ENCODE data around the gene FXYD6.

The FXYD6 gene

DNA sequence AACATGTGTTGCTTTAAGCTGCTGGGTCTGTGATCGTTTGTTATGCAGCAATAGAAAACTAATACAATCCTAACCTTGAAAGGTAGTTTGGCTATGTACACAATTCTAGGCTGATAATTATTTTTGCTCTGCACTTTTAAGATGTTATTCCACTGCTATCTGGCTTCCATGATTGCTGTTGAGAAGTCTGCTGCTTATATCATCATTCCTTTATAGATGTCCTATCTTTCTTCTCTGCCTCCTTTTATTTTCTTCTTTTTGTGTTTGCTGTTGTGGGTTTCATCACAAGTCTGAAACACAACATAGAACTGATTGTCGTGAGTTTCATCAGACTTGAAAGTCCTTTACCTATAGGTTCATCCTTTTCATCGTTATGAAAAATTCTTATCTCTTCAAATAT is 24.1 kb downstream of the FXYD6 start:
- no peak overlapping the region for H3K4me2 ChIP-seq (ENCODE audit: low read depth, low read length)
- no peak overlapping the region for H3K9ac ChIP-seq (ENCODE audit: low read length)

DNA sequence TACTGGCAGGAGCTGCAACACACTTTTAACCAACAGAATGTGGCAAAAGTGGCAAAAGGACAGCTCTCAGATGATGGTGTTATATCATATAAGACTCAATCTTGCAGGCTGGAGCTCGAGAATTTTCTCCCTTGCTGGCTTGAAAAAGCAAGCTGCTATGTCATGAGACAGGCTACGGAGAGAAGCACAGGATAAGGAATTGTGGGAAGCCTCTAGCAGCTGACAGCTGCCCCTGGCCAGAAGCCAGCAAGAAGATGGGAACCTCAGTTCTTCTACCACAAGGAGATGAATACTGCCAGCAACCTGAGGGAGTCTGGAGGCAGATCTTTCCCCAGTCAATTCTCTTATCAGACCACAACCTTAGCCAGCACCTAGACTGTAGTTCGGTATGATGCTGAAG is 24.6 kb downstream of the FXYD6 start:
- no peaks in the 10 kb centered on the region for H3K36me3 ChIP-seq (replicated peaks; ENCODE audit: insufficient read depth, low read length)

More for the DNA sequence above, 24.1 kb downstream of the FXYD6 start:
- no peak for DNase-seq
- H3K9me2 ChIP-seq (replicated peaks; ENCODE audit: insufficient read depth, low read length) = no peaks in the 10 kb centered on the region
- H3K4me3 ChIP-seq (ENCODE audit: low read length) = no peak overlapping the region
- no peaks in the 10 kb centered on the region for H3K36me3 ChIP-seq (replicated peaks; ENCODE audit: insufficient read depth, low read length)
- TF ChIP-seq CTCF (IDR thresholded peaks at IDR 0.05; ENCODE audit: low read length) = no peak
- TF ChIP-seq EZH2 (optimal IDR thresholded peaks at IDR 0.05; ENCODE audit: low read depth, low read length) = no peak
- TF ChIP-seq EZH2phosphoT487 (IDR thresholded peaks at IDR 0.05; ENCODE audit: low read length) = no peak
- no peaks in the 10 kb centered on the region for H3F3A ChIP-seq (ENCODE audit: insufficient read depth, low read length)
- H3K27me3 ChIP-seq (replicated peaks; ENCODE audit: insufficient read depth, low read length) = no peaks in the 10 kb centered on the region; the same call in 1 of the 2 replicates
- no peak overlapping the region for H3K27ac ChIP-seq (ENCODE audit: low read length)
- no peaks in the 10 kb centered on the region for H4K20me1 ChIP-seq (ENCODE audit: insufficient read depth, low read length)
- H3K79me2 ChIP-seq (ENCODE audit: low read length) = no peaks in the 10 kb centered on the region
- H3K4me1 ChIP-seq (ENCODE audit: low read length) = no peaks in the 10 kb centered on the region
- H3K9me3 ChIP-seq (replicated peaks; ENCODE audit: insufficient read depth, low read length) = no peaks in the 10 kb centered on the region
- H2AFZ ChIP-seq (ENCODE audit: low read length) = no peak overlapping the region

DNA sequence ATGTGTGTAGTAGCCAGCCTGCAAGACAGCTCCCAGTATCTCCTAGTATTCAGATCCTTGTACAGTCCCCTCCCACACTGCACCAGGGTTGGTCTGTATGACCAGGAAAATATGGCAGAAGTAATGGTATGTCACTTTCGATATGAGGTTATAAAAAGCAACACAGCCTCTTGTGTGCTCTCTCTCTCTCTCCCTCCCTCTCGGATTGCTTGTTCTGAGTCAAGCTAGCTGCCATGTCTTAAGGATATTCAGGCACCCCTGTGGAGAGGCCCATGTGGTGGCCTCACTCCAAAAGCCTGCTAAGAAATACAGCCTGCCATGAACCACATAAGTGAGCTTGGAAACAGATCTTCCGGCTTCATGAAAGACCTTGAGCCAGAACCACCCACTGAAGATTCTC is 25.4 kb downstream of the FXYD6 start:
- Histone ChIP-seq H3K9me2 (replicated peaks; ENCODE audit: insufficient read depth, low read length) (no peaks in the 10 kb centered on the region), H3K4me3 (ENCODE audit: low read length) (no peak overlapping the region), H3K4me2 (ENCODE audit: low read depth, low read length) (no peak overlapping the region), H3F3A (ENCODE audit: insufficient read depth, low read length) (no peaks in the 10 kb centered on the region), H3K36me3 (replicated peaks; ENCODE audit: insufficient read depth, low read length) (no peaks in the 10 kb centered on the region), H3K4me1 (ENCODE audit: low read length) (no peaks in the 10 kb centered on the region), H3K27me3 (replicated peaks; ENCODE audit: insufficient read depth, low read length) (no peaks in the 10 kb centered on the region; the same call in 1 of the 2 replicates), H3K27ac (ENCODE audit: low read length) (no peak overlapping the region), H2AFZ (ENCODE audit: low read length) (no peak overlapping the region), H3K9me3 (replicated peaks; ENCODE audit: insufficient read depth, low read length) (no peaks in the 10 kb centered on the region), H3K79me2 (ENCODE audit: low read length) (no peaks in the 10 kb centered on the region), H3K9ac (ENCODE audit: low read length) (no peak overlapping the region), H4K20me1 (ENCODE audit: insufficient read depth, low read length) (no peaks in the 10 kb centered on the region)
- no peak for DNase-seq
- TF ChIP-seq EZH2 (optimal IDR thresholded peaks at IDR 0.05; ENCODE audit: low read depth, low read length) (no peak), CTCF (IDR thresholded peaks at IDR 0.05; ENCODE audit: low read length) (no peak)

More for the DNA sequence above, 24.6 kb downstream of the FXYD6 start:
- Histone ChIP-seq H3K9me2 (replicated peaks; ENCODE audit: insufficient read depth, low read length) (no peaks in the 10 kb centered on the region), H3F3A (ENCODE audit: insufficient read depth, low read length) (no peaks in the 10 kb centered on the region), H3K79me2 (ENCODE audit: low read length) (no peaks in the 10 kb centered on the region), H3K4me1 (ENCODE audit: low read length) (no peaks in the 10 kb centered on the region), H3K4me2 (ENCODE audit: low read depth, low read length) (no peak overlapping the region), H3K27ac (ENCODE audit: low read length) (no peak overlapping the region), H3K9me3 (replicated peaks; ENCODE audit: insufficient read depth, low read length) (no peaks in the 10 kb centered on the region), H3K4me3 (ENCODE audit: low read length) (no peak overlapping the region), H4K20me1 (ENCODE audit: insufficient read depth, low read length) (no peaks in the 10 kb centered on the region), H3K27me3 (replicated peaks; ENCODE audit: insufficient read depth, low read length) (no peaks in the 10 kb centered on the region; the same call in 1 of the 2 replicates), H3K9ac (ENCODE audit: low read length) (no peak overlapping the region), H2AFZ (ENCODE audit: low read length) (no peak overlapping the region)
- no peak for TF ChIP-seq EZH2 (optimal IDR thresholded peaks at IDR 0.05; ENCODE audit: low read depth, low read length)
- no peak for TF ChIP-seq EZH2phosphoT487 (IDR thresholded peaks at IDR 0.05; ENCODE audit: low read length)
- no peak for TF ChIP-seq CTCF (IDR thresholded peaks at IDR 0.05; ENCODE audit: low read length)
- no peak for DNase-seq
